H1 (cell line): ENCODE data around the gene ZNF860. TPM values are rescaled to one million over a fixed set of nuclear protein-coding genes. Genes with fewer than 3 reads are reported as not detected.

ENCODE experiments used
- CTCF ChIA-PET: fragments of 300-600 bp; sonication (Branson Sonifier 250); formaldehyde crosslinking; loops from one replicate; lab custom pipeline; 2021; ENCODE audit not compliant: partially characterized antibody; lab: Charles Lee
- POLR2A ChIA-PET: fragments of 300-600 bp; sonication (Branson Sonifier 250); formaldehyde crosslinking; loops from one replicate; lab custom pipeline; 2021; ENCODE audit warnings: inconsistent platforms; ENCODE audit not compliant: partially characterized antibody; lab: Charles Lee
- DNase-seq, 2 experiments: peaks; one replicate each; pipeline versions ENCODE4 v3.0.0 to v3.0.0-alpha.2; 2010 to 2022; ENCODE audit warnings: low spot score in 2 of 2, low read depth in 1 of 2, mixed read lengths in 1 of 2
- FAIRE-seq: peaks from 2 replicates; lab custom pipeline; 2011; peaks lifted over from hg19 to GRCh38; lab: Jason Lieb, UNC
- H2AFZ ChIP-seq: 2 replicates; pipeline ENCODE4 v1.8.1; 2012; ENCODE audit warnings: low read length, inconsistent platforms
- H2AK5ac ChIP-seq: 2 replicates; pipeline ENCODE4 v1.6.1; 2013; ENCODE audit warnings: low read depth, low read length
- H2BK120ac ChIP-seq: replicated peaks from 2 replicates; pipeline ENCODE3; 2013; ENCODE audit warnings: low read depth, low read length, inconsistent platforms
- H2BK12ac ChIP-seq: 2 replicates; pipeline ENCODE4 v1.6.1; 2013; ENCODE audit warnings: low read depth, low read length
- H2BK15ac ChIP-seq: 2 replicates; pipeline ENCODE4 v1.6.1; 2013; ENCODE audit warnings: low read length
- H2BK20ac ChIP-seq: 2 replicates; pipeline ENCODE4 v1.6.1; 2013; ENCODE audit warnings: low read length
- H2BK5ac ChIP-seq: 2 replicates; pipeline ENCODE4 v1.6.1; 2013; ENCODE audit warnings: low read depth, low read length
- H3K14ac ChIP-seq: 2 replicates; pipeline ENCODE4 v1.6.1; 2013; ENCODE audit warnings: inconsistent platforms; ENCODE audit not compliant: insufficient read length
- H3K18ac ChIP-seq: 2 replicates; pipeline ENCODE4 v1.6.1; 2013; ENCODE audit warnings: low read length; ENCODE audit errors: extremely low read depth
- H3K23ac ChIP-seq: 2 replicates; pipeline ENCODE4 v1.6.1; 2013; ENCODE audit warnings: inconsistent platforms; ENCODE audit not compliant: insufficient read length
- H3K23me2 ChIP-seq: 2 replicates; pipeline ENCODE4 v1.6.1; 2013; ENCODE audit warnings: low read depth, low read length
- H3K27ac ChIP-seq: 2 replicates; pipeline ENCODE4 v1.6.1; 2011; ENCODE audit warnings: low read depth, low read length, inconsistent platforms
- H3K27me3 ChIP-seq, 4 experiments: replicated peaks in 1 of 4; 1 replicate in 1 of 4; 2 replicates in 3 of 4; pipeline versions ENCODE4 v1.6.1 to v1.8.1; 2011 to 2013; ENCODE audit warnings: low read length in 3 of 4, mild to moderate bottlenecking in 3 of 4, inconsistent platforms in 2 of 4, mixed read lengths in 2 of 4, moderate library complexity in 1 of 4; ENCODE audit not compliant: control insufficient read depth in 3 of 4, insufficient read depth in 3 of 4; ENCODE audit errors: extremely low read depth in 1 of 4
- H3K36me3 ChIP-seq, 4 experiments: 2 replicates each; pipeline versions ENCODE4 v1.6.1 to v1.8.1; 2011 to 2013; ENCODE audit warnings: mild to moderate bottlenecking in 4 of 4, low read length in 3 of 4, moderate library complexity in 2 of 4, control low read depth in 1 of 4, inconsistent platforms in 1 of 4; ENCODE audit not compliant: insufficient read depth in 4 of 4, control insufficient read depth in 2 of 4
- H3K4ac ChIP-seq: replicated peaks from 2 replicates; pipeline ENCODE3; 2013; ENCODE audit warnings: low read length, low read depth, mixed read lengths, inconsistent platforms; ENCODE audit not compliant: insufficient read length
- H3K4me1 ChIP-seq, 4 experiments: replicated peaks in 1 of 4; 1 replicate in 1 of 4; 2 replicates in 3 of 4; pipeline versions ENCODE4 v1.6.1 to v1.8.1; 2011 to 2013; ENCODE audit warnings: low read length in 3 of 4, inconsistent platforms in 2 of 4, mixed read lengths in 1 of 4; ENCODE audit not compliant: insufficient read depth in 4 of 4, control insufficient read depth in 3 of 4
- H3K4me2 ChIP-seq, 2 experiments: 2 replicates each; pipeline versions ENCODE4 v1.6.1 to v1.8.1; 2011 to 2013; ENCODE audit warnings: low read depth in 2 of 2, low read length in 2 of 2, control low read depth in 1 of 2, inconsistent platforms in 1 of 2, mild to moderate bottlenecking in 1 of 2; ENCODE audit not compliant: insufficient read depth in 1 of 2
- H3K4me3 ChIP-seq, 4 experiments: fragments of 200-600, 300-600 bp in 1 of 4; sonication (generic), shearing (Covaris generic), sonication (Bioruptor Twin) in 1 of 4; 2 replicates each; pipeline versions ENCODE4 v1.5.1 to v1.8.1; 2011 to 2016; ENCODE audit warnings: low read length in 4 of 4, low read depth in 3 of 4, control low read depth in 2 of 4, inconsistent platforms in 2 of 4, mild to moderate bottlenecking in 2 of 4, mixed read lengths in 1 of 4, moderate library complexity in 1 of 4; ENCODE audit not compliant: insufficient read depth in 2 of 4; ENCODE audit errors: extremely low read depth in 1 of 4
- H3K56ac ChIP-seq: replicated peaks from 2 replicates; pipeline ENCODE3; 2013; ENCODE audit warnings: low read depth, mild to moderate bottlenecking, mixed read lengths, low read length, inconsistent platforms; ENCODE audit not compliant: insufficient read length
- H3K79me1 ChIP-seq: 2 replicates; pipeline ENCODE4 v1.6.1; 2013; ENCODE audit warnings: low read depth, low read length, control low read depth
- H3K79me2 ChIP-seq, 2 experiments: 2 replicates each; pipeline versions ENCODE4 v1.6.1 to v1.8.1; 2012 to 2013; ENCODE audit warnings: low read length in 2 of 2, mild to moderate bottlenecking in 2 of 2, inconsistent platforms in 1 of 2; ENCODE audit not compliant: insufficient read depth in 2 of 2, control insufficient read depth in 1 of 2
- H3K9ac ChIP-seq, 4 experiments: replicated peaks in 1 of 4; 1 replicate in 1 of 4; 2 replicates in 3 of 4; pipeline versions ENCODE4 v1.6.1 to v1.8.1; 2011 to 2013; ENCODE audit warnings: low read depth in 3 of 4, low read length in 3 of 4, control low read depth in 2 of 4, mild to moderate bottlenecking in 2 of 4, moderate library complexity in 2 of 4, inconsistent platforms in 1 of 4; ENCODE audit errors: extremely low read depth in 1 of 4
- H3K9me3 ChIP-seq, 2 experiments: 2 replicates each; pipeline versions ENCODE4 v1.6.1 to v1.8.1; 2012 to 2013; ENCODE audit warnings: mild to moderate bottlenecking in 2 of 2, moderate library complexity in 2 of 2, control low read depth in 1 of 2, inconsistent platforms in 1 of 2, low read depth in 1 of 2, low read length in 1 of 2, mixed read lengths in 1 of 2; ENCODE audit not compliant: insufficient read depth in 2 of 2
- H4K20me1 ChIP-seq, 2 experiments: replicated peaks in 1 of 2; 2 replicates each; pipeline versions ENCODE3 to v1.8.1; 2011 to 2013; ENCODE audit warnings: inconsistent platforms in 2 of 2, low read length in 2 of 2, mild to moderate bottlenecking in 1 of 2; ENCODE audit not compliant: insufficient read depth in 2 of 2, control insufficient read depth in 1 of 2
- H4K5ac ChIP-seq: 2 replicates; pipeline ENCODE4 v1.6.1; 2013; ENCODE audit warnings: low read length, low read depth, mixed read lengths, inconsistent platforms; ENCODE audit not compliant: insufficient read length
- H4K8ac ChIP-seq: 2 replicates; pipeline ENCODE4 v1.8.0; 2013; ENCODE audit warnings: mild to moderate bottlenecking, moderate library complexity, low read length, inconsistent platforms; ENCODE audit not compliant: insufficient read depth; ENCODE audit errors: extremely low read depth
- H4K91ac ChIP-seq: replicated peaks from 2 replicates; pipeline ENCODE3; 2013; ENCODE audit warnings: low read length, mixed read lengths, inconsistent platforms; ENCODE audit not compliant: insufficient read length
- CTBP2 ChIP-seq: IDR thresholded peaks from 2 replicates; pipeline ENCODE4 v1.7.0; 2011; ENCODE audit warnings: borderline replicate concordance, mild to moderate bottlenecking, moderate library complexity, mixed read lengths, low read length; ENCODE audit not compliant: insufficient read depth, insufficient read length
- EZH2 ChIP-seq: fragments of 200-600 bp; sonication (generic); IDR thresholded peaks from 2 replicates; pipeline ENCODE4 v1.7.1; 2012; ENCODE audit warnings: low read depth, mild to moderate bottlenecking, moderate library complexity, low read length, inconsistent platforms; ENCODE audit not compliant: severe bottlenecking
- HDAC2 ChIP-seq, 2 experiments: fragments of 300-600 bp in 1 of 2; sonication (generic) in 1 of 2; IDR thresholded peaks; 2 replicates each; pipeline ENCODE4 v1.6.1; 2011 to 2012; ENCODE audit warnings: low read depth in 2 of 2, low read length in 2 of 2, mild to moderate bottlenecking in 2 of 2, moderate library complexity in 2 of 2, borderline replicate concordance in 1 of 2, inconsistent platforms in 1 of 2
- POU5F1 ChIP-seq: IDR thresholded peaks from 2 replicates; pipeline ENCODE4 v1.6.1; 2011; ENCODE audit warnings: low read depth, mild to moderate bottlenecking, low read length, moderate library complexity
- SIN3A ChIP-seq, 2 experiments: IDR thresholded peaks in 1 of 2; conservative IDR thresholded peaks in 1 of 2; 2 replicates each; pipeline ENCODE4 v1.6.1; 2011 to 2012; ENCODE audit warnings: low read length in 2 of 2, improper control_type of control experiment in 1 of 2, low read depth in 1 of 2, mild to moderate bottlenecking in 1 of 2
- SIX5 ChIP-seq: IDR thresholded peaks from 2 replicates; pipeline ENCODE4 v1.6.1; 2011; ENCODE audit warnings: mild to moderate bottlenecking, low read depth, low read length
- TCF12 ChIP-seq: IDR thresholded peaks from 2 replicates; pipeline ENCODE4 v1.6.1; 2011; ENCODE audit warnings: low read depth, mild to moderate bottlenecking, low read length
- YY1 ChIP-seq: IDR thresholded peaks from 2 replicates; pipeline ENCODE4 v1.6.1; 2011; ENCODE audit warnings: low read depth, mild to moderate bottlenecking, low read length
- WGBS, 2 experiments: shearing (Covaris generic) in 1 of 2; methylation state at CpG; one replicate each; pipeline versions ENCODE4 v1.1.6 to v1.1.7; 2013 to 2015; ENCODE audit warnings: low lambda C conversion rate in 2 of 2, mixed read lengths in 2 of 2, inconsistent platforms in 1 of 2, low coverage in 1 of 2, missing lambda C conversion rate in 1 of 2; ENCODE audit not compliant: insufficient replicate concordance in 2 of 2, insufficient coverage in 1 of 2, insufficient read length in 1 of 2; ENCODE audit errors: extremely low coverage in 1 of 2, missing lambda C conversion rate in 1 of 2; 5-methylcytosine and 5-hydroxymethylcytosine counted together
- polyA plus RNA-seq, 7 experiments: library from polyadenylated mRNA; depleted of rRNA in 3 of 7; stranded (reverse) in 5 of 7; unstranded in 2 of 7; fragments of >200 nt in 5 of 7; fragments of 200-250 nt in 2 of 7; gene quantifications; 1 replicate in 5 of 7; 2 replicates in 1 of 7; 4 replicates in 1 of 7; pipeline versions ENCODE4 v1.2.1 to v1.2.3, GENCODE V29; 2011 to 2013; ENCODE audit warnings: missing spikeins in 2 of 7, mixed read lengths in 2 of 7
- total RNA-seq: library from RNA; stranded (reverse); fragmentation: NEBNext Ultra II Directional; extraction: Animal tissue kit (Norgen Biotek cat#: 25700); gene quantifications from 2 replicates; pipeline ENCODE4 v1.2.1, GENCODE V29; 2021

Gene ZNF860
- total and polyA plus RNA-seq, 2 of the 8 experiments (the other 6 are each of a cell fraction or from before 2014, with no cell fraction given) = 3.2 to 8.6 TPM

DNA sequence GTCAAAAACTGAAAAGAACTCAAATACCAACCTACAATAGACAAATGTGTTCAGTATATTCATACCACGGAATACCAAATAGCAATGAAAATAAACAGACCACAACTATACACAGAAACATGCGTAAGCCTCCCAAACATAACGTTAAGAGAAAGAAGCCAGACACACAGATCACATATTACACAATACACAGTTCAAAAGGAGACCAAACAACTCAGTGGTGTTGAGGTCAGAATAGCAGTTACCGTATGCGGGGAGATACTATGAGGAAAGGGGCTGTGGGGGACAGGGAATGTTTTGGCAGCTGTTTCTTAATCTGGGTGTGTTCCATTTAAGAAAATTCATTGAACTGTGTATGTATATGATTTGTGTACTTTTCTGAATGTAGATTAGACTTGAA, 7.1 kb upstream of the ZNF860 start:
- Histone ChIP-seq H2BK15ac (no peak overlapping the region), H2BK12ac (no peak overlapping the region), H3K4me2 (no peak overlapping the region), H3K36me3 (peaks cover 0 to 5% (median 0%) of the 10 kb centered on the region in 4 experiments; a peak in 2 of 8 replicates), H3K14ac (no peak overlapping the region), H4K91ac (no peak overlapping the region), H3K79me2 (peaks cover 39 to 95% of the 10 kb centered on the region in 2 experiments), H3K4me1 (peaks cover 4 to 18% (median 7%) of the 10 kb centered on the region in 4 experiments), H4K20me1 (no peaks in the 10 kb centered on the region), H3K23me2 (no peaks in the 10 kb centered on the region; the same call in 1 of the 2 replicates), H2AFZ (no peak overlapping the region), H2BK20ac (no peak overlapping the region), H3K4me3 (no peak overlapping the region), H3K27me3 (no peaks in the 10 kb centered on the region), H3K18ac (no peak overlapping the region), H2AK5ac (no peak overlapping the region), H3K27ac (no peak overlapping the region), H2BK120ac (no peak overlapping the region), H4K5ac (no peak overlapping the region), H3K9me3 (no peaks in the 10 kb centered on the region), H3K79me1 (peaks cover 15% of the 10 kb centered on the region), H4K8ac (no peak overlapping the region), H3K56ac (no peak overlapping the region), H3K9ac (no peak overlapping the region), H2BK5ac (no peak overlapping the region), H3K23ac (no peak overlapping the region), H3K4ac (no peak overlapping the region)
- ChIA-PET CTCF (interaction anchor here (0.7 to 0.8 kb wide), 2 partner anchors 47 to 68 kb away, joined by 3 read pairs; no protein-coding TSS in a partner anchor), POLR2A (no interaction called here)
- no peak for DNase-seq
- 78% methylated on average over 5 of the region's 5 CpGs; no CpG with 5 or more reads in 1 of the 2 experiments for WGBS, 2 experiments
- no peak for FAIRE-seq
- TF ChIP-seq SIN3A (conservative IDR thresholded peaks at IDR 0.05 in 1 of 2, IDR thresholded peaks at IDR 0.05 in 1 of 2; ENCODE audit: low read depth in 1 of 2, low read length in 2 of 2) (no peak), YY1 (no peak), TCF12 (no peak), POU5F1 (no peak), SIX5 (no peak), EZH2 (no peak), HDAC2 (IDR thresholded peaks at IDR 0.05; ENCODE audit: borderline replicate concordance in 1 of 2, low read depth in 2 of 2, low read length in 2 of 2) (no peak), CTBP2 (no peak)
